SK-N-SH (cell line): ENCODE data around the gene NEDD8. TPM values are rescaled to one million over a fixed set of nuclear protein-coding genes. Genes with fewer than 3 reads are reported as not detected.

Source experiments
- CTCF ChIA-PET: fragments of 300-600, 350-600 bp; formaldehyde crosslinking; extraction: SDS; loops from one replicate; lab custom pipeline; 2021; lab: Yijun Ruan, JAX
- POLR2A ChIA-PET: fragments of 350-600 bp; sonication (Branson Sonifier 250); formaldehyde crosslinking; extraction: SDS; loops from one replicate; lab custom pipeline; 2020; ENCODE audit warnings: antibody characterized with exemption, inconsistent platforms; lab: Yijun Ruan, JAX
- DNase-seq: peaks from one replicate; pipeline ENCODE4 v3.0.0; 2012
- H2AFZ ChIP-seq: fragments of 200-600 bp; sonication (generic); 2 replicates; pipeline ENCODE4 v1.8.1; 2016; ENCODE audit warnings: antibody characterized with exemption, mild to moderate bottlenecking, low read depth
- H3F3A ChIP-seq: fragments of 200-600 bp; sonication (generic); replicated peaks from 2 replicates; pipeline ENCODE3; 2016; ENCODE audit warnings: antibody characterized with exemption, mild to moderate bottlenecking; ENCODE audit not compliant: insufficient read depth
- H3K27ac ChIP-seq, 2 experiments: fragments of 200-500 bp in 1 of 2; fragments of 200-600 bp in 1 of 2; sonication (Bioruptor generic) in 1 of 2; sonication (generic), shearing (Covaris generic) in 1 of 2; 2 replicates each; pipeline versions ENCODE4 v1.5.1 to v1.6.1; 2014 to 2016; ENCODE audit warnings: low read depth in 2 of 2, inconsistent platforms in 1 of 2, low read length in 1 of 2, mild to moderate bottlenecking in 1 of 2, mixed read lengths in 1 of 2
- H3K27me3 ChIP-seq: fragments of 200-600 bp; sonication (generic), shearing (Covaris generic); 2 replicates; pipeline ENCODE4 v1.6.1; 2016; ENCODE audit warnings: mixed run types; ENCODE audit not compliant: insufficient read depth
- H3K36me3 ChIP-seq, 2 experiments: fragments of 200-500 bp in 1 of 2; fragments of 200-600 bp in 1 of 2; sonication (Bioruptor generic) in 1 of 2; sonication (generic) in 1 of 2; replicated peaks in 1 of 2; 2 replicates each; pipeline versions ENCODE3 to v1.5.1; 2014 to 2016; ENCODE audit warnings: low read length in 1 of 2, mild to moderate bottlenecking in 1 of 2; ENCODE audit not compliant: insufficient read depth in 2 of 2, control insufficient read depth in 1 of 2
- H3K4me1 ChIP-seq, 2 experiments: fragments of 200-500 bp in 1 of 2; fragments of 200-600 bp in 1 of 2; sonication (Bioruptor generic) in 1 of 2; sonication (generic), shearing (Covaris generic) in 1 of 2; 2 replicates each; pipeline versions ENCODE4 v1.5.1 to v1.6.1; 2014 to 2016; ENCODE audit warnings: low read depth in 1 of 2, low read length in 1 of 2, mixed run types in 1 of 2; ENCODE audit not compliant: insufficient read depth in 2 of 2, control insufficient read depth in 1 of 2
- H3K4me2 ChIP-seq: fragments of 200-600 bp; sonication (generic), shearing (Covaris generic); 2 replicates; pipeline ENCODE4 v1.6.1; 2017; ENCODE audit warnings: mixed run types
- H3K4me3 ChIP-seq, 2 experiments: fragments of 200-500 bp in 1 of 2; fragments of 200-600 bp in 1 of 2; sonication (Bioruptor generic) in 1 of 2; sonication (generic), shearing (Covaris generic) in 1 of 2; 2 replicates each; pipeline versions ENCODE4 v1.5.1 to v1.8.1; 2014 to 2016; ENCODE audit warnings: low read depth in 2 of 2, inconsistent platforms in 1 of 2, low read length in 1 of 2, mild to moderate bottlenecking in 1 of 2, mixed read lengths in 1 of 2, moderate library complexity in 1 of 2
- H3K79me2 ChIP-seq: fragments of 200-600 bp; sonication (generic); 2 replicates; pipeline ENCODE4 v1.8.1; 2017; ENCODE audit warnings: mild to moderate bottlenecking; ENCODE audit not compliant: insufficient read depth
- H3K9ac ChIP-seq: fragments of 200-600 bp; sonication (generic); 2 replicates; pipeline ENCODE4 v1.6.1; 2017; ENCODE audit warnings: mixed run types
- H3K9me2 ChIP-seq: fragments of 200-600 bp; sonication (generic); 2 replicates; pipeline ENCODE4 v1.6.1; 2017; ENCODE audit warnings: mixed run types
- H3K9me3 ChIP-seq: fragments of 200-600 bp; sonication (generic); 2 replicates; pipeline ENCODE4 v1.6.1; 2017; ENCODE audit warnings: mixed run types, mild to moderate bottlenecking, moderate library complexity
- H4K20me1 ChIP-seq: fragments of 200-600 bp; sonication (generic); 2 replicates; pipeline ENCODE4 v1.6.1; 2017; ENCODE audit warnings: mild to moderate bottlenecking, mixed run types; ENCODE audit not compliant: insufficient read depth
- CHD2 ChIP-seq: fragments of 150-350 bp; IDR thresholded peaks from 2 replicates; pipeline ENCODE4 v1.6.1; 2018; ENCODE audit warnings: low read length; ENCODE audit not compliant: partially characterized antibody
- EZH2phosphoT487 ChIP-seq: fragments of 200-600 bp; sonication (generic); IDR thresholded peaks from 2 replicates; pipeline ENCODE4 v1.6.1; 2017; ENCODE audit warnings: low read depth, mixed run types, mild to moderate bottlenecking, antibody characterized with exemption, moderate library complexity, borderline replicate concordance
- MAX ChIP-seq: IDR thresholded peaks from 2 replicates; pipeline ENCODE4 v1.4.0; 2012; ENCODE audit warnings: low read depth
- SIN3A ChIP-seq: IDR thresholded peaks from 2 replicates; pipeline ENCODE4 v1.6.1; 2012; ENCODE audit warnings: low read depth, mild to moderate bottlenecking, low read length, moderate library complexity, borderline replicate concordance
- WGBS: methylation state at CpG from one replicate; pipeline ENCODE4 v1.1.6; 2017; ENCODE audit warnings: low lambda C conversion rate; 5-methylcytosine and 5-hydroxymethylcytosine counted together
- polyA plus RNA-seq, 3 experiments: library from polyadenylated mRNA; depleted of rRNA; stranded (reverse); fragments of >200 nt; gene quantifications; 2 replicates each; pipeline ENCODE4 v1.2.3, GENCODE V29; 2012
- TF ChIP-seq, protein P1 (sequence below): IDR thresholded peaks from 2 replicates; pipeline ENCODE4 v1.4.0; 2012; ENCODE audit warnings: low read depth, borderline replicate concordance
- TF ChIP-seq, protein P2 (sequence below): fragments of 200-600 bp; sonication (generic); IDR thresholded peaks from 2 replicates; pipeline ENCODE4 v1.6.1; 2017; ENCODE audit warnings: antibody characterized with exemption, mild to moderate bottlenecking, moderate library complexity

The NEDD8 gene
- polyA plus RNA-seq, 1 of the 3 experiments (the other 2 are of a cell fraction) = 534 TPM

- TF ChIP-seq, protein P1, sequence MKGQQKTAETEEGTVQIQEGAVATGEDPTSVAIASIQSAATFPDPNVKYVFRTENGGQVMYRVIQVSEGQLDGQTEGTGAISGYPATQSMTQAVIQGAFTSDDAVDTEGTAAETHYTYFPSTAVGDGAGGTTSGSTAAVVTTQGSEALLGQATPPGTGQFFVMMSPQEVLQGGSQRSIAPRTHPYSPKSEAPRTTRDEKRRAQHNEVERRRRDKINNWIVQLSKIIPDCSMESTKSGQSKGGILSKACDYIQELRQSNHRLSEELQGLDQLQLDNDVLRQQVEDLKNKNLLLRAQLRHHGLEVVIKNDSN = no peak
Measured at GRCh38 chr14:24235804-24236688, 3.9 kb upstream of the NEDD8 start (continued).

- Histone ChIP-seq H3K27ac (no peak overlapping the region; a peak in 1 of 4 replicates), H3K36me3 (peaks cover 36 to 53% of the 10 kb centered on the region in 2 experiments), H3K27me3 (no peaks in the 10 kb centered on the region), H3K9me3 (no peaks in the 10 kb centered on the region), H3K4me3 (peak overlapping the region in 1 of 2 experiments; percentile 93; a peak in 3 of 4 replicates), H3K9me2 (no peaks in the 10 kb centered on the region), H3K4me2 (peak overlapping the region; percentile 91), H4K20me1 (peaks cover 2% of the 10 kb centered on the region; the same call in 1 of the 2 replicates), H3K4me1 (peaks cover 24 to 26% of the 10 kb centered on the region in 2 experiments; a peak in 3 of 4 replicates), H3F3A (peaks cover 12% of the 10 kb centered on the region), H3K9ac (no peak overlapping the region), H3K79me2 (peaks cover 69% of the 10 kb centered on the region), H2AFZ (no peak overlapping the region)
- no peak for DNase-seq
- WGBS = 95% methylated on average over 3 of the region's 3 CpGs
- TF ChIP-seq, protein P1 = no peak
- TF ChIP-seq, protein P2, sequence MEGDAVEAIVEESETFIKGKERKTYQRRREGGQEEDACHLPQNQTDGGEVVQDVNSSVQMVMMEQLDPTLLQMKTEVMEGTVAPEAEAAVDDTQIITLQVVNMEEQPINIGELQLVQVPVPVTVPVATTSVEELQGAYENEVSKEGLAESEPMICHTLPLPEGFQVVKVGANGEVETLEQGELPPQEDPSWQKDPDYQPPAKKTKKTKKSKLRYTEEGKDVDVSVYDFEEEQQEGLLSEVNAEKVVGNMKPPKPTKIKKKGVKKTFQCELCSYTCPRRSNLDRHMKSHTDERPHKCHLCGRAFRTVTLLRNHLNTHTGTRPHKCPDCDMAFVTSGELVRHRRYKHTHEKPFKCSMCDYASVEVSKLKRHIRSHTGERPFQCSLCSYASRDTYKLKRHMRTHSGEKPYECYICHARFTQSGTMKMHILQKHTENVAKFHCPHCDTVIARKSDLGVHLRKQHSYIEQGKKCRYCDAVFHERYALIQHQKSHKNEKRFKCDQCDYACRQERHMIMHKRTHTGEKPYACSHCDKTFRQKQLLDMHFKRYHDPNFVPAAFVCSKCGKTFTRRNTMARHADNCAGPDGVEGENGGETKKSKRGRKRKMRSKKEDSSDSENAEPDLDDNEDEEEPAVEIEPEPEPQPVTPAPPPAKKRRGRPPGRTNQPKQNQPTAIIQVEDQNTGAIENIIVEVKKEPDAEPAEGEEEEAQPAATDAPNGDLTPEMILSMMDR = no peak
- TF ChIP-seq MAX (no peak), CHD2 (no peak), EZH2phosphoT487 (no peak), SIN3A (no peak)
- ChIA-PET POLR2A (interaction anchor here (1.2 to 1.7 kb wide), 3 partner anchors 8 to 132 kb away, joined by 3 to 8 read pairs (median 3); partner anchors contain the start of genes TINF2 and TM9SF1), CTCF (interaction anchor here (1.2 to 2.2 kb wide), 7 partner anchors 8 to 198 kb away, joined by 4 to 12 read pairs (median 6); partner anchors contain the start of genes CHMP4A, CIDEB and TINF2)
Measured at GRCh38 chr14:24234095-24235005, 2.2 kb upstream of the NEDD8 start.
